ENCODE results near the gene ITPR1. TPM values are rescaled to one million over a fixed set of nuclear protein-coding genes. Genes with fewer than 3 reads are reported as not detected.
"Not testable (repeated sequence)": the region's sequence is repeated elsewhere in the genome, so short reads cannot be mapped to it uniquely, and the experiment has no call there.

Gene ITPR1
- polyA plus RNA-seq, 1 donor from 2014 or later: 2.1 TPM

GRCh38 chr3:4454142-4454541 lies 39.0 kb upstream of the ITPR1 start:
- H3K27ac ChIP-seq (ENCODE audit: low read length): no peak overlapping the region
- no peaks in the 10 kb centered on the region for H3F3A ChIP-seq (ENCODE audit: insufficient read depth, low read length, poor library complexity, severe bottlenecking)
- no peak overlapping the region for H3K9ac ChIP-seq (ENCODE audit: low read length)
- no peak overlapping the region for H3K4me2 ChIP-seq (ENCODE audit: low read length)
- TF ChIP-seq MXI1 (conservative IDR thresholded peaks at IDR 0.05; ENCODE audit: poor library complexity, severe bottlenecking) (no peak), EZH2 (IDR thresholded peaks at IDR 0.05; ENCODE audit: borderline replicate concordance, insufficient read depth, low read length, poor library complexity, severe bottlenecking) (no peak), POLR2AphosphoS5 (IDR thresholded peaks at IDR 0.05) (no peak), REST (IDR thresholded peaks at IDR 0.05; ENCODE audit: borderline replicate concordance) (no peak), SMC3 (conservative IDR thresholded peaks at IDR 0.05; ENCODE audit: poor library complexity) (no peak), EP300 (conservative IDR thresholded peaks at IDR 0.05; ENCODE audit: poor library complexity, severe bottlenecking) (no peak), TAF1 (IDR thresholded peaks at IDR 0.05; ENCODE audit: low read depth) (no peak), CTCF (IDR thresholded peaks at IDR 0.05; ENCODE audit: poor library complexity, severe bottlenecking) (no peak), RAD21 (conservative IDR thresholded peaks at IDR 0.05) (no peak)
- no peak overlapping the region for H3K4me3 ChIP-seq (ENCODE audit: low read length)
- H2AFZ ChIP-seq (ENCODE audit: low read depth, low read length): no peak overlapping the region
- no peaks in the 10 kb centered on the region for H3K9me3 ChIP-seq (ENCODE audit: low read length)
- H4K20me1 ChIP-seq (ENCODE audit: insufficient read depth): no peaks in the 10 kb centered on the region
- no peaks in the 10 kb centered on the region for H3K27me3 ChIP-seq (ENCODE audit: insufficient read depth, low read depth, low read length)
- H3K79me2 ChIP-seq (replicated peaks; ENCODE audit: insufficient read depth, low read length): no peaks in the 10 kb centered on the region
- H3K9me2 ChIP-seq (ENCODE audit: insufficient read depth, low read length): no peaks in the 10 kb centered on the region
- no peaks in the 10 kb centered on the region for H3K36me3 ChIP-seq (ENCODE audit: insufficient read depth, low read length)

- H3K9ac ChIP-seq (ENCODE audit: low read length); H4K20me1 ChIP-seq (ENCODE audit: insufficient read depth): not testable (repeated sequence)
Measured at GRCh38 chr3:4456780-4457179, 36.4 kb upstream of the ITPR1 start.

GRCh38 chr3:4458961-4459360 lies 34.2 kb upstream of the ITPR1 start:
- H3K36me3 ChIP-seq (ENCODE audit: insufficient read depth, low read length): no peaks in the 10 kb centered on the region
- no peaks in the 10 kb centered on the region for H4K20me1 ChIP-seq (ENCODE audit: insufficient read depth)
- no peaks in the 10 kb centered on the region for H3F3A ChIP-seq (ENCODE audit: insufficient read depth, low read length, poor library complexity, severe bottlenecking)
- no peak overlapping the region for H2AFZ ChIP-seq (ENCODE audit: low read depth, low read length)
- no peak overlapping the region for H3K4me2 ChIP-seq (ENCODE audit: low read length)
- no peaks in the 10 kb centered on the region for H3K27me3 ChIP-seq (ENCODE audit: insufficient read depth, low read depth, low read length)
- no peak overlapping the region for H3K9ac ChIP-seq (ENCODE audit: low read length)
- TF ChIP-seq POLR2AphosphoS5 (IDR thresholded peaks at IDR 0.05) (no peak), RAD21 (conservative IDR thresholded peaks at IDR 0.05) (no peak), REST (IDR thresholded peaks at IDR 0.05; ENCODE audit: borderline replicate concordance) (no peak), EZH2 (IDR thresholded peaks at IDR 0.05; ENCODE audit: borderline replicate concordance, insufficient read depth, low read length, poor library complexity, severe bottlenecking) (no peak), CTCF (IDR thresholded peaks at IDR 0.05; ENCODE audit: poor library complexity, severe bottlenecking) (no peak), EP300 (conservative IDR thresholded peaks at IDR 0.05; ENCODE audit: poor library complexity, severe bottlenecking) (no peak)
- no peaks in the 10 kb centered on the region for H3K79me2 ChIP-seq (replicated peaks; ENCODE audit: insufficient read depth, low read length)
- H3K27ac ChIP-seq (ENCODE audit: low read length): no peak overlapping the region
- no peaks in the 10 kb centered on the region for H3K9me2 ChIP-seq (ENCODE audit: insufficient read depth, low read length)
- H3K9me3 ChIP-seq (ENCODE audit: low read length): no peaks in the 10 kb centered on the region
- no peak overlapping the region for H3K4me3 ChIP-seq (ENCODE audit: low read length)

More at GRCh38 chr3:4456780-4457179, 36.4 kb upstream of the ITPR1 start:
- not testable (repeated sequence) for H3K79me2 ChIP-seq (replicated peaks; ENCODE audit: insufficient read depth, low read length); H3K9me2 ChIP-seq (ENCODE audit: insufficient read depth, low read length); H3F3A ChIP-seq (ENCODE audit: insufficient read depth, low read length, poor library complexity, severe bottlenecking); H3K4me2 ChIP-seq (ENCODE audit: low read length); H3K9me3 ChIP-seq (ENCODE audit: low read length); H3K4me3 ChIP-seq (ENCODE audit: low read length); H3K27me3 ChIP-seq (ENCODE audit: insufficient read depth, low read depth, low read length); H3K27ac ChIP-seq (ENCODE audit: low read length); H3K36me3 ChIP-seq (ENCODE audit: insufficient read depth, low read length); H2AFZ ChIP-seq (ENCODE audit: low read depth, low read length)

All from neural cell (in vitro differentiated cells).